GM12891 (cell line): Measurements from ENCODE around the gene DHDDS.

Experiments used
- POLR2A ChIP-seq: IDR thresholded peaks from 2 replicates; pipeline ENCODE4 v1.6.1; 2011; ENCODE audit warnings: low read depth, low read length, control low read depth
- POLR2AphosphoS5 ChIP-seq: IDR thresholded peaks from 2 replicates; pipeline ENCODE4 v1.6.1; 2011; ENCODE audit warnings: low read depth, low read length, control low read depth
- SPI1 ChIP-seq: IDR thresholded peaks from 2 replicates; pipeline ENCODE4 v1.6.1; 2011; ENCODE audit warnings: low read depth, low read length, control low read depth

- TF ChIP-seq POLR2AphosphoS5: no peak
- no peak for TF ChIP-seq SPI1
- TF ChIP-seq POLR2A: no peak
Observed at GRCh38 chr1:26496861-26497260, 64.7 kb downstream of the DHDDS start.
